ENCODE data around the gene IRGQ.

DNA sequence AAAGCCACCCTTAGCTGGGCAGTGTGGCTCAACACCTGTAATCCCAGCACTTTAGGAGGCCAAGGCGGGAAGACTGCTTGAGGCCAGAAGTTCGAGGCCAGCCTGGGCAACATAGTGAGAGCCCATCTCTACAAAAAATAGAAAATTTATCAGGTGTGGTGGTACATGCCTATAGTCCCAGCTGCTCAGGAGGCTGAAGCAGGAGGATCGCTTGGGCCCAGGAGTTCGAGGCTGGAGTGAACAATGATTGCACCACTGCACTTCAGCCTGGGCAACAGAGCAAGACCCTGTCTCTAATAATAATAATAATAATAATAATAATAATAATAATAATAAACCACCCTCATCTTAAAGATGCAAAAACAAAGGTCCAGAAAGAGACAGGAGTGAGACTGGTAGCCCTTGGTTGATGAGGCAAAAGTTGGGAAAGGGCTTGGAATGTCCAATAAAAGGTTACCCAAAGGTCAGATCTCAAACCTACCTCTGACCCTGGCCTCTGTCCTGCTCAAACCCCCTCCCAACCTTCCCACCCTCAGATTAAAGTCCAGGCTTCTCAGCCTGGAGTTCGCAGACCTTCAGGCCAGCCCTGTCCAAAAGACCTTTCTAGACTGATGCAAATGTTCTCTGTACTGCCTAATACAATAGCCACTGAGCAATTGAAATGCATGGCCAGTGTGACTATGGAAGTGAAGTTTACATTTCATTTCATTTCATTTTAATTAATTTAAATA is 53.8 kb downstream of the IRGQ start:
- TF ChIP-seq, protein P1, sequence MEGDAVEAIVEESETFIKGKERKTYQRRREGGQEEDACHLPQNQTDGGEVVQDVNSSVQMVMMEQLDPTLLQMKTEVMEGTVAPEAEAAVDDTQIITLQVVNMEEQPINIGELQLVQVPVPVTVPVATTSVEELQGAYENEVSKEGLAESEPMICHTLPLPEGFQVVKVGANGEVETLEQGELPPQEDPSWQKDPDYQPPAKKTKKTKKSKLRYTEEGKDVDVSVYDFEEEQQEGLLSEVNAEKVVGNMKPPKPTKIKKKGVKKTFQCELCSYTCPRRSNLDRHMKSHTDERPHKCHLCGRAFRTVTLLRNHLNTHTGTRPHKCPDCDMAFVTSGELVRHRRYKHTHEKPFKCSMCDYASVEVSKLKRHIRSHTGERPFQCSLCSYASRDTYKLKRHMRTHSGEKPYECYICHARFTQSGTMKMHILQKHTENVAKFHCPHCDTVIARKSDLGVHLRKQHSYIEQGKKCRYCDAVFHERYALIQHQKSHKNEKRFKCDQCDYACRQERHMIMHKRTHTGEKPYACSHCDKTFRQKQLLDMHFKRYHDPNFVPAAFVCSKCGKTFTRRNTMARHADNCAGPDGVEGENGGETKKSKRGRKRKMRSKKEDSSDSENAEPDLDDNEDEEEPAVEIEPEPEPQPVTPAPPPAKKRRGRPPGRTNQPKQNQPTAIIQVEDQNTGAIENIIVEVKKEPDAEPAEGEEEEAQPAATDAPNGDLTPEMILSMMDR (IDR thresholded peaks at IDR 0.05): no peak
- no peak for TF ChIP-seq POLR2A (IDR thresholded peaks at IDR 0.05)
